ENCODE measurements around the gene IRF3.

The IRF3 gene

GRCh38 chr19:49680421-49681351 lies 15.0 kb upstream of the IRF3 start:
- peak overlapping the region; percentile 15 for H3K4me3 ChIP-seq (ENCODE audit: low read length)
- TF ChIP-seq, protein P1, sequence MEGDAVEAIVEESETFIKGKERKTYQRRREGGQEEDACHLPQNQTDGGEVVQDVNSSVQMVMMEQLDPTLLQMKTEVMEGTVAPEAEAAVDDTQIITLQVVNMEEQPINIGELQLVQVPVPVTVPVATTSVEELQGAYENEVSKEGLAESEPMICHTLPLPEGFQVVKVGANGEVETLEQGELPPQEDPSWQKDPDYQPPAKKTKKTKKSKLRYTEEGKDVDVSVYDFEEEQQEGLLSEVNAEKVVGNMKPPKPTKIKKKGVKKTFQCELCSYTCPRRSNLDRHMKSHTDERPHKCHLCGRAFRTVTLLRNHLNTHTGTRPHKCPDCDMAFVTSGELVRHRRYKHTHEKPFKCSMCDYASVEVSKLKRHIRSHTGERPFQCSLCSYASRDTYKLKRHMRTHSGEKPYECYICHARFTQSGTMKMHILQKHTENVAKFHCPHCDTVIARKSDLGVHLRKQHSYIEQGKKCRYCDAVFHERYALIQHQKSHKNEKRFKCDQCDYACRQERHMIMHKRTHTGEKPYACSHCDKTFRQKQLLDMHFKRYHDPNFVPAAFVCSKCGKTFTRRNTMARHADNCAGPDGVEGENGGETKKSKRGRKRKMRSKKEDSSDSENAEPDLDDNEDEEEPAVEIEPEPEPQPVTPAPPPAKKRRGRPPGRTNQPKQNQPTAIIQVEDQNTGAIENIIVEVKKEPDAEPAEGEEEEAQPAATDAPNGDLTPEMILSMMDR (conservative IDR thresholded peaks at IDR 0.05; ENCODE audit: low read length), result peak; percentile 94
- DNase-seq (ENCODE audit: low read depth), result peak; percentile 77

DNA sequence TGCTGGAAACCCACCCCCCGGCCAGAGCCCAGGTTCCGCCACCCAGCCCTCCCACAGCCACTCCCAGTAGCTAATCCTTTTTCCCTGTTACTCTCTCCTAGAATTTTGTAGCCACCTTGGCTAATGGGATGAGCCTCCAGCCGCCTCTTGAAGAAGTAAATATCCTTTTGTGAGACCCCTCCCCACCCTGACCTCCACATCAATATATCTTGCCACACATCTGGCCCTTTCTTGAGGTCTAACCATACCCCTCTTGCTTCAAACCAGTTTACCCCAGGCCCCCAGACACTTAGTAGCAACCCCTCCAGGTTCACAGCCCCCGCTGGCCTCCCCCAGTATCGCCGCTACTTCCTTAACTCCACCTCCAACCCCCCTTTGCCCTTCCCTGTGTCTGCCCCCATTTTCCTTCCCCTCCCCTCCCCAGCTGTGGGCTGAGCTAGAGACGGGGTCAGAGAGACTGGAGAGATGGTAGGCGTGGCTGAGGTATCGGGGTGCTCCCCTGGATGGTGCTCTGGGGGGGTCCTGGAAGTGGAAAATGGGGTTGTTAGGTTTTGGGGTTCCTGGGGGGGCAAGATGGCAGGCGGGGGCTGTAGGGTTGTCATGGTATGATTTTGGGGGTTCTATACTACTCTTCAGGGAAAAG lies 14.2 kb upstream of the IRF3 start:
- DNase-seq (ENCODE audit: low read depth), result no peak
- TF ChIP-seq, protein P1 (conservative IDR thresholded peaks at IDR 0.05; ENCODE audit: low read length), result no peak
- H3K4me3 ChIP-seq (ENCODE audit: low read length), result no peak overlapping the region

- no peak overlapping the region for H3K4me3 ChIP-seq (ENCODE audit: low read length)
Measured at GRCh38 chr19:49678985-49679770, 13.5 kb upstream of the IRF3 start.

GRCh38 chr19:49677901-49678674 lies 12.4 kb upstream of the IRF3 start:
- H3K4me3 ChIP-seq (ENCODE audit: low read length), result peak overlapping the region; percentile 99
- TF ChIP-seq, protein P1 (conservative IDR thresholded peaks at IDR 0.05; ENCODE audit: low read length), result peak; percentile 58
- peak; percentile 49 for DNase-seq (ENCODE audit: low read depth)

More at GRCh38 chr19:49678985-49679770, 13.5 kb upstream of the IRF3 start:
- TF ChIP-seq, protein P1 (conservative IDR thresholded peaks at IDR 0.05; ENCODE audit: low read length), result no peak
- DNase-seq (ENCODE audit: low read depth), result no peak

DNA sequence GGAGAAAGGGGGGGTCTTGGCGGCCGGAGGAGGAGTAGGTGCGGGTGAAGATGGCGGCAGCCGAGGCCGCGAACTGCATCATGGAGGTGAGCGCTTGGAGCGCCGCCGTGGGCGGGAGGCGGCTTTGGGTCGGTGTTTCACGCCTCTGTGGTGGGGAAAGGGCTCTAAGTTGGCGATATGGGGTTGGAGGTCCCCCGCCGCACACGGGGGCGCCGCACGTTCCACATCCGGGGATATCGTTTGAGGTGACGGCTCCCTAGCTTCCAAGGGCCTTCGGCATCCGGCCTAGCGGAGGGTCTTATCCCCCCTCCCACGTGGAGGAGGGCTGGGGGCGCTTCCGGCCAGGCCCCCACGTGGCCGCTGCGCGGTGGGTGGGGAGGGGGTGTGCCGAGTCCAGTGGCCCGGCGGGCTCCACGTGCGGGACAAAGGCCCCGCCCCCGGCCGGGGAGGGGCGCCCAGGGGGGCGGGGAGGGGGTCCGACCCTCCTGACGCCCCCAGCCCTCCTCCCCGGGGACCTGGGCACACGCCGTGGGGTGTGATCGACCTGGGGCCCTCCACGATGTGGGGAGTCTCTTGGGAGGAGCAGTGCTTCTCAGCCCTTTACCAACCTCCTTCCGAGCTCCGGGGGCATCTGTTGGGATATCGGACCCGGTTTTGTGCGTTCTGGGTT lies 11.7 kb upstream of the IRF3 start, which contains the start of gene PRMT1:
Gene PRMT1 (plus strand): TSS at position 41 of the 670 bp plus-strand sequence. CDS start 10 bp downstream, at position 51.
- TF ChIP-seq, protein P1 (conservative IDR thresholded peaks at IDR 0.05; ENCODE audit: low read length), result no peak
- H3K4me3 ChIP-seq (ENCODE audit: low read length), result peak within 1 kb of the TSS; percentile 99
- DNase-seq (ENCODE audit: low read depth), result no peak

GRCh38 chr19:49676784-49677230 lies 11.2 kb upstream of the IRF3 start:
- TF ChIP-seq, protein P1 (conservative IDR thresholded peaks at IDR 0.05; ENCODE audit: low read length), result no peak

More at GRCh38 chr19:49676784-49677230, 11.2 kb upstream of the IRF3 start:
- DNase-seq (ENCODE audit: low read depth), result peak; percentile 100
- peak overlapping the region; percentile 99 for H3K4me3 ChIP-seq (ENCODE audit: low read length)

Data from AG10803 (cell line).